GM19328 (cell line): ENCODE data around the gene FHIT.

Source experiments
- ATAC-seq: cut with Tn5 transposase; IDR thresholded peaks from one replicate; pipeline ENCODE4 v1.9.1; 2021; ENCODE audit warnings: mild to moderate bottlenecking, moderate library complexity; ENCODE audit not compliant: unreplicated experiment

Gene FHIT

GRCh38 chr3:60316121-60316797 lies 935.0 kb downstream of the FHIT start:
- no peak for ATAC-seq

GRCh38 chr3:60313951-60314461 lies 937.2 kb downstream of the FHIT start:
- no peak for ATAC-seq

- no peak for ATAC-seq
Observed at GRCh38 chr3:60313231-60313798, 937.9 kb downstream of the FHIT start.

GRCh38 chr3:60309539-60310268 lies 941.5 kb downstream of the FHIT start:
- no peak for ATAC-seq

GRCh38 chr3:60308808-60309207 lies 942.4 kb downstream of the FHIT start:
- ATAC-seq: no peak

- no peak for ATAC-seq
Observed at GRCh38 chr3:60307562-60308199, 943.6 kb downstream of the FHIT start.

GRCh38 chr3:60304112-60304511 lies 947.1 kb downstream of the FHIT start:
- ATAC-seq: no peak

- ATAC-seq: no peak
Observed at GRCh38 chr3:60303160-60303559, 948.1 kb downstream of the FHIT start.

GRCh38 chr3:60301142-60301541 lies 950.1 kb downstream of the FHIT start:
- no peak for ATAC-seq

GRCh38 chr3:60298141-60298540 lies 953.1 kb downstream of the FHIT start:
- no peak for ATAC-seq

GRCh38 chr3:60294181-60294580 lies 957.1 kb downstream of the FHIT start:
- ATAC-seq: no peak

- ATAC-seq: no peak
Observed at GRCh38 chr3:60291115-60291514, 960.1 kb downstream of the FHIT start.

GRCh38 chr3:60290122-60290492 lies 961.1 kb downstream of the FHIT start:
- no peak for ATAC-seq

- ATAC-seq: no peak
Observed at GRCh38 chr3:60289341-60290121, 961.7 kb downstream of the FHIT start.

- no peak for ATAC-seq
Observed at GRCh38 chr3:60282866-60283265, 968.4 kb downstream of the FHIT start.

- ATAC-seq: no peak
Observed at GRCh38 chr3:60281970-60282369, 969.3 kb downstream of the FHIT start.

GRCh38 chr3:60277361-60277800 lies 973.9 kb downstream of the FHIT start:
- no peak for ATAC-seq

GRCh38 chr3:60276615-60277014 lies 974.6 kb downstream of the FHIT start:
- no peak for ATAC-seq

- no peak for ATAC-seq
Observed at GRCh38 chr3:60274646-60275045, 976.6 kb downstream of the FHIT start.

GRCh38 chr3:60274098-60274497 lies 977.2 kb downstream of the FHIT start:
- ATAC-seq: no peak

GRCh38 chr3:60269829-60270266 lies 981.4 kb downstream of the FHIT start:
- ATAC-seq: no peak
